ENCODE measurements around the gene B9D1. TPM values are rescaled to one million over a fixed set of nuclear protein-coding genes. Genes with fewer than 3 reads are reported as not detected.

B9D1 gene
- total and polyA plus RNA-seq, 5 donors from 2014 or later: 1.2 to 2.1 (median 1.6) TPM

- DNase-seq (peak in 1 of 3 donors; percentile 49), ATAC-seq (ENCODE audit: low read depth in 2 of 2) (peak; percentile 7 to 16)
- H3K4me3 Mint-ChIP-seq: peak overlapping the region in 2 of 4 donors; percentile 79 to 84
- Histone ChIP-seq H3K4me1 (ENCODE audit: control insufficient read depth, insufficient read depth, low read length, poor library complexity, severe bottlenecking) (peaks cover 37% of the 10 kb centered on the region), H3K27me3 (ENCODE audit: control insufficient read depth, insufficient read depth, low read length) (no peaks in the 10 kb centered on the region), H3K27ac (ENCODE audit: insufficient read depth, low read length, poor library complexity, severe bottlenecking) (peak overlapping the region; percentile 30), H3K4me3 (ENCODE audit: low read depth, low read length) (peak overlapping the region; percentile 48), H3K36me3 (ENCODE audit: control insufficient read depth, insufficient read depth, low read length) (no peaks in the 10 kb centered on the region), H3K9me3 (ENCODE audit: control insufficient read depth in 2 of 2, low read length in 2 of 2) (no peaks in the 10 kb centered on the region)
- H3K4me1 Mint-ChIP-seq: peaks cover 11 to 43% (median 19%) of the 10 kb centered on the region in 4 donors
- peaks cover 0 to 4% (median 0%) of the 10 kb centered on the region in 7 donors for H3K9me3 Mint-ChIP-seq
- no peaks in the 10 kb centered on the region for H3K27me3 Mint-ChIP-seq
- peaks cover 12% of the 10 kb centered on the region for H3K36me3 Mint-ChIP-seq
- H3K27ac Mint-ChIP-seq: peak overlapping the region; percentile 91 to 96 (median 93)
Observed at GRCh38 chr17:19370493-19370960, 8.0 kb upstream of the B9D1 start.

DNA sequence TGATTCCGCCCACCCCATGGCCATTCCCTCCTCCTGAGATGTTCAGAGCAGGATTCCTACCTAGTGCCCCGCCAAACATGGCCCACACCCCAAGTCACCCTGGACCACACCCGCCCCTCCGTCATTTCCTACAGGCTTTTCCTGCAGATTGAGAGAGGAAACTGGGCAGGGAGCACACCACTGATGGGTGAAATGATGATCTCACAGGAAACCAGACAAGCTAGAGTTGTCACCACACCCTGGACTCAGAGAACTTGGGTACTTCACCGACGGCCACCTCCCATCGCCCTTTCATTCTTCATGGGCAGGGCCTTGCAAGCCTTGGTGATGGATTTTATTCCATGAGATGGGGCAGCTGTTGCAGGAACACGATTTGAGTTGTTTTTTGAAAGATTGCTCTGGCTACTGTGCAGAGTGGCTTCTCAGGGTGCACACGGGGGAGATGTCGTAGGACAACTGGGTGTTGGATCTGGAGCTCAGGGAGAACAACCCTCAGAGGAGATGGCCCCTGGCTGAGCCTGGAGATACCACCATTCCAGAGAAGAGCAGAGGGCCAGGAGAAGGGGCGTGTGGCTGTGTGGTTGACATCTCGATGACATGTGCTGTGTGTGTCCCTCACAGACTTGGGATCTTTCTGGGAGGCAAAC is 7.4 kb upstream of the B9D1 start:
- Mint-ChIP-seq H3K36me3 (peaks cover 12% of the 10 kb centered on the region), H3K4me1 (peaks cover 11 to 43% (median 19%) of the 10 kb centered on the region in 4 donors), H3K4me3 (peak overlapping the region; percentile 12 to 84 (median 78)), H3K27me3 (no peaks in the 10 kb centered on the region), H3K27ac (peak overlapping the region; percentile 91 to 96 (median 93)), H3K9me3 (peaks cover 0 to 4% (median 0%) of the 10 kb centered on the region in 7 donors)
- Histone ChIP-seq H3K27ac (ENCODE audit: insufficient read depth, low read length, poor library complexity, severe bottlenecking) (peak overlapping the region; percentile 30), H3K4me1 (ENCODE audit: control insufficient read depth, insufficient read depth, low read length, poor library complexity, severe bottlenecking) (peaks cover 37% of the 10 kb centered on the region), H3K36me3 (ENCODE audit: control insufficient read depth, insufficient read depth, low read length) (no peaks in the 10 kb centered on the region), H3K9me3 (ENCODE audit: control insufficient read depth in 2 of 2, low read length in 2 of 2) (no peaks in the 10 kb centered on the region), H3K27me3 (ENCODE audit: control insufficient read depth, insufficient read depth, low read length) (no peaks in the 10 kb centered on the region), H3K4me3 (ENCODE audit: low read depth, low read length) (peak overlapping the region; percentile 48)
- ATAC-seq (ENCODE audit: low read depth in 2 of 2) (peak; percentile 48 to 58), DNase-seq (peak in 2 of 3 donors; percentile 24 to 78)

GRCh38 chr17:19369107-19369778 is 6.7 kb upstream of the B9D1 start:
- ATAC-seq (ENCODE audit: low read depth in 2 of 2) (no peak), DNase-seq (no peak)
- peak overlapping the region; percentile 12 to 84 (median 24) for H3K4me3 Mint-ChIP-seq
- peaks cover 0 to 4% (median 0%) of the 10 kb centered on the region in 7 donors for H3K9me3 Mint-ChIP-seq
- H3K36me3 Mint-ChIP-seq: peaks cover 12% of the 10 kb centered on the region
- no peaks in the 10 kb centered on the region for H3K27me3 ChIP-seq (ENCODE audit: control insufficient read depth, insufficient read depth, low read length)
- H3K36me3 ChIP-seq (ENCODE audit: control insufficient read depth, insufficient read depth, low read length): no peaks in the 10 kb centered on the region
- H3K27ac ChIP-seq (ENCODE audit: insufficient read depth, low read length, poor library complexity, severe bottlenecking): no peak overlapping the region
- peak overlapping the region in 2 of 3 donors; percentile 74 to 91 for H3K27ac Mint-ChIP-seq
- H3K4me1 ChIP-seq (ENCODE audit: control insufficient read depth, insufficient read depth, low read length, poor library complexity, severe bottlenecking): peaks cover 37% of the 10 kb centered on the region
- H3K9me3 ChIP-seq (ENCODE audit: control insufficient read depth in 2 of 2, low read length in 2 of 2): no peaks in the 10 kb centered on the region
- no peaks in the 10 kb centered on the region for H3K27me3 Mint-ChIP-seq
- H3K4me1 Mint-ChIP-seq: peaks cover 11 to 43% (median 19%) of the 10 kb centered on the region in 4 donors
- H3K4me3 ChIP-seq (ENCODE audit: low read depth, low read length): no peak overlapping the region

DNA sequence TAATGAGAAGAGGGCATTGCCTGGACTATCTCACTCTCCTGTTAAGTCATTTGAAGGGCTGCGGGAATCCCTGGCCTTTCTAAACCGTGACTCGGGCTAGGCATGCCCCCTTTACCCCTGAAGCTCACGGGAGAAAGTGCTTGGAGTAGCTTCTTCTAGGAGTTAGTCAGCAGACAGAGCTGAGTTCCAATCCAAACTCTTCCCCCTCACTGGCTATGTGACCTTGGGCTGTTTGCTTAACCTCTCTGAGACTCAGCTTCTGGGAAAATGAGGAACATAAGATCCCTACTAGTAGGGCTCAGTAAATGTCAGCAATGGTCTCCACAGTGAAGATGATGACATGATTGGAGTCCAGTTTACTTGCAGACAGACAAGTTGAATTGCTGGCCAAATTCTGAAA is 5.7 kb upstream of the B9D1 start:
- Histone ChIP-seq H3K27ac (ENCODE audit: insufficient read depth, low read length, poor library complexity, severe bottlenecking) (no peak overlapping the region), H3K36me3 (ENCODE audit: control insufficient read depth, insufficient read depth, low read length) (no peaks in the 10 kb centered on the region), H3K4me3 (ENCODE audit: low read depth, low read length) (no peak overlapping the region), H3K27me3 (ENCODE audit: control insufficient read depth, insufficient read depth, low read length) (no peaks in the 10 kb centered on the region), H3K4me1 (ENCODE audit: control insufficient read depth, insufficient read depth, low read length, poor library complexity, severe bottlenecking) (peaks cover 37% of the 10 kb centered on the region), H3K9me3 (ENCODE audit: control insufficient read depth in 2 of 2, low read length in 2 of 2) (no peaks in the 10 kb centered on the region)
- H3K27ac Mint-ChIP-seq: peak overlapping the region in 1 of 3 donors; percentile 31
- H3K36me3 Mint-ChIP-seq: peaks cover 12% of the 10 kb centered on the region
- ATAC-seq (ENCODE audit: low read depth in 2 of 2) (no peak), DNase-seq (no peak)
- peaks cover 0 to 4% (median 0%) of the 10 kb centered on the region in 7 donors for H3K9me3 Mint-ChIP-seq
- H3K27me3 Mint-ChIP-seq: no peaks in the 10 kb centered on the region
- peaks cover 11 to 43% (median 19%) of the 10 kb centered on the region in 4 donors for H3K4me1 Mint-ChIP-seq
- H3K4me3 Mint-ChIP-seq: peak overlapping the region in 1 of 4 donors; percentile 75

- H3K27me3 ChIP-seq (ENCODE audit: control insufficient read depth, insufficient read depth, low read length): no peaks in the 10 kb centered on the region
- no peaks in the 10 kb centered on the region for H3K9me3 ChIP-seq (ENCODE audit: control insufficient read depth in 2 of 2, low read length in 2 of 2)
- H3K4me3 ChIP-seq (ENCODE audit: low read depth, low read length): no peak overlapping the region
- Mint-ChIP-seq H3K4me1 (peaks cover 11 to 43% (median 20%) of the 10 kb centered on the region in 4 donors), H3K9me3 (peaks cover 0 to 4% (median 0%) of the 10 kb centered on the region in 7 donors), H3K4me3 (peak overlapping the region in 1 of 4 donors; percentile 47), H3K36me3 (peaks cover 12% of the 10 kb centered on the region), H3K27ac (peak overlapping the region in 1 of 3 donors; percentile 25), H3K27me3 (peaks cover 9% of the 10 kb centered on the region)
- ATAC-seq (ENCODE audit: low read depth in 2 of 2): no peak
- H3K36me3 ChIP-seq (ENCODE audit: control insufficient read depth, insufficient read depth, low read length): no peaks in the 10 kb centered on the region
- no peak overlapping the region for H3K27ac ChIP-seq (ENCODE audit: insufficient read depth, low read length, poor library complexity, severe bottlenecking)
- peaks cover 39% of the 10 kb centered on the region for H3K4me1 ChIP-seq (ENCODE audit: control insufficient read depth, insufficient read depth, low read length, poor library complexity, severe bottlenecking)
- DNase-seq: no peak
Observed at GRCh38 chr17:19366637-19366972, 4.1 kb upstream of the B9D1 start.

GRCh38 chr17:19365833-19366636 is 3.5 kb upstream of the B9D1 start:
- H3K27ac Mint-ChIP-seq: no peak overlapping the region
- DNase-seq: no peak
- H3K4me3 Mint-ChIP-seq: peak overlapping the region in 1 of 4 donors; percentile 86

DNA sequence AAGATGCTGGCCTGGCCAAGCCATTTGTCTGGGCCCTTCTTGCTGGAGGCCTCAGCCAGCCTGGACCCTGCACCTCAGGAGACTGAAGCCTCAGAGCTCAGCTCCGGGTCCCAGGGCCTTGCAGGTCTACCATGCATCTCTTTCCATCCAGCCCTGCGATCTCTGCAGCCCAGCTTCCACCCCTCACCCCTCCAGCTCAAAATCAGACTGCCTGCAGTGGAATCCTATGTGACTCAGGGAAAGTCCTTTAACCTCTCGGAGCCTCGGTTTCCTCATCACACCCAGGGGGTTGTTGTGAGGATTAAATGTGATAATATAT is 2.9 kb upstream of the B9D1 start:
- peaks cover 0 to 4% (median 0%) of the 10 kb centered on the region in 7 donors for H3K9me3 Mint-ChIP-seq
- DNase-seq (no peak), ATAC-seq (ENCODE audit: low read depth in 2 of 2) (no peak)
- no peaks in the 10 kb centered on the region for H3K27me3 ChIP-seq (ENCODE audit: control insufficient read depth, insufficient read depth, low read length)
- peaks cover 8% of the 10 kb centered on the region for H3K36me3 Mint-ChIP-seq
- no peaks in the 10 kb centered on the region for H3K36me3 ChIP-seq (ENCODE audit: control insufficient read depth, insufficient read depth, low read length)
- peaks cover 11 to 35% (median 20%) of the 10 kb centered on the region in 4 donors for H3K4me1 Mint-ChIP-seq
- H3K4me3 Mint-ChIP-seq: peak overlapping the region in 1 of 4 donors; percentile 86
- peaks cover 27% of the 10 kb centered on the region for H3K4me1 ChIP-seq (ENCODE audit: control insufficient read depth, insufficient read depth, low read length, poor library complexity, severe bottlenecking)
- no peaks in the 10 kb centered on the region for H3K9me3 ChIP-seq (ENCODE audit: control insufficient read depth in 2 of 2, low read length in 2 of 2)
- H3K27me3 Mint-ChIP-seq: peaks cover 13% of the 10 kb centered on the region
- no peak overlapping the region for H3K4me3 ChIP-seq (ENCODE audit: low read depth, low read length)
- no peak overlapping the region for H3K27ac ChIP-seq (ENCODE audit: insufficient read depth, low read length, poor library complexity, severe bottlenecking)
- no peak overlapping the region for H3K27ac Mint-ChIP-seq

More at GRCh38 chr17:19365833-19366636, 3.5 kb upstream of the B9D1 start:
- Mint-ChIP-seq H3K36me3 (peaks cover 9% of the 10 kb centered on the region), H3K4me1 (peaks cover 11 to 41% (median 20%) of the 10 kb centered on the region in 4 donors), H3K27me3 (peaks cover 11% of the 10 kb centered on the region), H3K9me3 (peaks cover 0 to 4% (median 0%) of the 10 kb centered on the region in 7 donors)
- Histone ChIP-seq H3K27me3 (ENCODE audit: control insufficient read depth, insufficient read depth, low read length) (no peaks in the 10 kb centered on the region), H3K4me1 (ENCODE audit: control insufficient read depth, insufficient read depth, low read length, poor library complexity, severe bottlenecking) (peaks cover 33% of the 10 kb centered on the region), H3K4me3 (ENCODE audit: low read depth, low read length) (no peak overlapping the region), H3K9me3 (ENCODE audit: control insufficient read depth in 2 of 2, low read length in 2 of 2) (no peaks in the 10 kb centered on the region), H3K27ac (ENCODE audit: insufficient read depth, low read length, poor library complexity, severe bottlenecking) (no peak overlapping the region), H3K36me3 (ENCODE audit: control insufficient read depth, insufficient read depth, low read length) (no peaks in the 10 kb centered on the region)
- no peak for ATAC-seq (ENCODE audit: low read depth in 2 of 2)

Measured in CD4-positive, CD25-positive, alpha-beta regulatory T cell (primary cell).